Stomach smooth muscle (tissue), 2 donors: ENCODE results near the gene SCLY.
"Not testable (repeated sequence)": the region's sequence is repeated elsewhere in the genome, so short reads cannot be mapped to it uniquely, and the experiment has no call there.

Experiments used
- H3K27ac ChIP-seq: one replicate; pipeline ENCODE4 v1.7.0; 2013; ENCODE audit warnings: mild to moderate bottlenecking, low read length, inconsistent platforms
- H3K27me3 ChIP-seq, 2 donors: one replicate each; pipeline ENCODE4 v1.7.0; 2013; ENCODE audit warnings: low read length in 2 of 2; ENCODE audit not compliant: insufficient read depth in 2 of 2, control insufficient read depth in 1 of 2
- H3K36me3 ChIP-seq, 2 donors: one replicate each; pipeline ENCODE4 v1.7.0; 2013; ENCODE audit warnings: low read length in 2 of 2; ENCODE audit not compliant: control insufficient read depth in 2 of 2, insufficient read depth in 2 of 2
- H3K4me1 ChIP-seq: one replicate; pipeline ENCODE4 v1.7.0; 2013; ENCODE audit warnings: low read length; ENCODE audit not compliant: control insufficient read depth, insufficient read depth
- H3K4me3 ChIP-seq, 2 donors: one replicate each; pipeline ENCODE4 v1.7.0; 2013; ENCODE audit warnings: low read length in 2 of 2
- H3K9ac ChIP-seq, 2 donors: one replicate each; pipeline ENCODE4 v1.7.0; 2013; ENCODE audit warnings: low read length in 2 of 2, mild to moderate bottlenecking in 1 of 2
- H3K9me3 ChIP-seq, 2 donors: one replicate each; pipeline ENCODE4 v1.7.0; 2013; ENCODE audit warnings: low read length in 2 of 2; ENCODE audit not compliant: control insufficient read depth in 2 of 2
- donor health status: healthy.
- donor health status: Pancreatic carcinoma.

The SCLY gene

DNA sequence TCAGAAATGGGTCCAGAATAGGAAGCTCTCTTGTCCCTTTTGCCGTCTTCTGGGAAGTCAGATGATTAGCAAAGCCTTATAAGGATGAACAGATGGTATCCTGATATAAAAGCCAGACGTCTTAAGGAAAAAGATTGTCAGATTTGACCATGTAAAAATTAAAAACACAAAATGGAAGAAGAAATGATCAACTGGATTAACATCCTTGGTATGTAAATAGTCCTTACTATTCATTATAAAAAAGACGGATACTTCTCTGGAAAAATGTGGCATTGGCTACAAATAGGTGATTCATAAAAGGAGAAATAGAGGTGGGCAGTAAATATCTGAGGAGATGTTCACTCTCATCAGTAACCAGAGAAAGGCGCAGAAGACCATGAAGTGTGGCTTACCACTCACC is 33.7 kb upstream of the SCLY start:
- Histone ChIP-seq H3K36me3 (peaks cover 17 to 20% of the 10 kb centered on the region in 2 donors), H3K9me3 (no peaks in the 10 kb centered on the region), H3K27ac (no peak overlapping the region)

DNA sequence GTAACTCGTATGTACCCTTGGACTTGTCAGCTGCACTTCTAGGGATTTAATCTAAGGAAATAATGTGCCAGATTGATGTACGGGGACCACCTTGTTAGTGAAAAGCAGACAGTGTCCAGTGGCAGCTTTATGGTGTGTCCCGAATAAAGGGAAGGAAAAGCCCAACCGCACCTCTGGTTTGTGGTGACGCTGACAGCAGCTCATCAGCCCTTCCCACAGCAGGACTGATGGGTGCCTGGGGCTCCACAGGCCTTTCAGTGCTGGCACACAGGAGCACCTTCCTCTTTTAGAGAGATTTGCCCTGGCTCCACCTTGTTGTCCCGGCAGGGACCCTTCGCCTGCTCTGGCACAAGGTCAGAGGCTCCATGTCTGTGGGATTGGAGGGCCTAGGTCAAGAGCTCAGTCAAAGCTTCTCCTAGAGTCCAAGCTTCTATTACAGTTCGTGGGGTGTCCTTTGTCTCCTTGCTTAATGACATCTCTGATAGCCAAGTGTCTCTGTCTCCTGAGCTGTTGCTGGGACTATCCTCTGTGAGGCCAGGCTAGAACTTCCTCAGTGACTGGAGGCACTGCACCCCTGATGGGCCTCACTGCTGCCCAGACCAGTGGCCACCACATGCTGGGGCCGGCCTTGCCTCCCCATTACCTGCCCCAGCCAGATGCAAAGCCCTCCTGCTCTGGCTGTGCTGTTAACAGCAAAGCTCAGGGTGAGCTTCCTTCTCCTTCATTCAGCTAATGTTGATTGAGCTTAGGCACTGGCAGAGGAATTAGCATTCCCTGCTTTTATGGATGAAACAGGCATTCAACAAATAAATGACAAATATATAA is 33.0 kb upstream of the SCLY start:
- Histone ChIP-seq H3K9ac (no peak overlapping the region), H3K36me3 (peaks cover 19 to 22% of the 10 kb centered on the region in 2 donors), H3K27ac (no peak overlapping the region), H3K27me3 (no peaks in the 10 kb centered on the region), H3K4me1 (no peaks in the 10 kb centered on the region), H3K9me3 (no peaks in the 10 kb centered on the region), H3K4me3 (no peak overlapping the region)

More for the DNA sequence above, 33.7 kb upstream of the SCLY start:
- no peaks in the 10 kb centered on the region for H3K4me1 ChIP-seq
- no peak overlapping the region for H3K4me3 ChIP-seq
- no peaks in the 10 kb centered on the region for H3K27me3 ChIP-seq
- no peak overlapping the region for H3K9ac ChIP-seq

DNA sequence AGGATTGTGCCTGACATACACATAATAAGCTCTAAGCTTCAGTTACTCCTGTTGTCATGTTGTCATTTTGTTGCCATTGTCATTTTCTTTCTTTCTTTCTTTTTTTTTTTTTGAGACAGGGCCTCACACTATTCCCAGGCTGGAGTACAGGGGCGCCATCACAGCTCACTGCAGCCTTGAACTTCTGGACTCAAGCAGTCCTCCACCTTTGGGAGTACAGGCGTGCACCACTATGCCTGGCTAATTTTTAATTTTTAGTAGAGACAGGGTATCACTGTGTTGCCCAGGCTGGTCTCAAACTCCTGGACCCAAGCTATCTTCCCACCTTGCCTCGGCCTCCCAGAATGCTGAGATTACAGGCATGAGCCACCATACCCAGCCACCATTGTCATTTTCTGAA is 30.9 kb upstream of the SCLY start:
- H3K27ac ChIP-seq, result no peak overlapping the region
- H3K9ac ChIP-seq, result no peak overlapping the region
- H3K27me3 ChIP-seq, result no peaks in the 10 kb centered on the region
- H3K4me3 ChIP-seq, result no peak overlapping the region
- H3K36me3 ChIP-seq, result peaks cover 19 to 28% of the 10 kb centered on the region in 2 donors
- H3K9me3 ChIP-seq, result no peaks in the 10 kb centered on the region
- H3K4me1 ChIP-seq, result no peaks in the 10 kb centered on the region

GRCh38 chr2:238030422-238031155 is 30.2 kb upstream of the SCLY start:
- Histone ChIP-seq H3K36me3 (peaks cover 18 to 26% of the 10 kb centered on the region in 2 donors), H3K9ac (no peak overlapping the region), H3K9me3 (no peaks in the 10 kb centered on the region), H3K27me3 (no peaks in the 10 kb centered on the region), H3K4me3 (no peak overlapping the region), H3K4me1 (no peaks in the 10 kb centered on the region), H3K27ac (no peak overlapping the region)

DNA sequence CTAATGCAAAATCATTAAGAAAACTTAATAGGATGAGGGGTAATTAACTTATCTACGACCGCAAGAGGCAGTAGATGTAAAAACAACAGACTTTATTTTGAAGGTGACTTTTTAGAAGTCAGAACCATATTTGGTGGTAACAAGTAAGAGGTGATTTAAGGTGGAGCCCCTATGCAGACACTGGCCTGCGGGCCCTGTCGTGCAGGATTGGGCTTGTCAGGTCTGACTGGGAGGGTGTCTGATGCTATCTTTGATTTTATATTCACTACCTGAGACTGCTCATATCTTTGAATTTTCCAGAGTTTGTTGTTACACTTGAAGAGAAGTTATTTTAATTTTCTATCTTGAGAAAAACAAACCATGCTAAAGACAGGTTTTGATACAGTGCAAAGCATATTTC is 29.1 kb upstream of the SCLY start:
- Histone ChIP-seq H3K9ac (no peak overlapping the region), H3K4me1 (no peaks in the 10 kb centered on the region), H3K36me3 (peaks cover 16 to 28% of the 10 kb centered on the region in 2 donors), H3K27me3 (no peaks in the 10 kb centered on the region), H3K4me3 (no peak overlapping the region), H3K9me3 (no peaks in the 10 kb centered on the region), H3K27ac (no peak overlapping the region)

DNA sequence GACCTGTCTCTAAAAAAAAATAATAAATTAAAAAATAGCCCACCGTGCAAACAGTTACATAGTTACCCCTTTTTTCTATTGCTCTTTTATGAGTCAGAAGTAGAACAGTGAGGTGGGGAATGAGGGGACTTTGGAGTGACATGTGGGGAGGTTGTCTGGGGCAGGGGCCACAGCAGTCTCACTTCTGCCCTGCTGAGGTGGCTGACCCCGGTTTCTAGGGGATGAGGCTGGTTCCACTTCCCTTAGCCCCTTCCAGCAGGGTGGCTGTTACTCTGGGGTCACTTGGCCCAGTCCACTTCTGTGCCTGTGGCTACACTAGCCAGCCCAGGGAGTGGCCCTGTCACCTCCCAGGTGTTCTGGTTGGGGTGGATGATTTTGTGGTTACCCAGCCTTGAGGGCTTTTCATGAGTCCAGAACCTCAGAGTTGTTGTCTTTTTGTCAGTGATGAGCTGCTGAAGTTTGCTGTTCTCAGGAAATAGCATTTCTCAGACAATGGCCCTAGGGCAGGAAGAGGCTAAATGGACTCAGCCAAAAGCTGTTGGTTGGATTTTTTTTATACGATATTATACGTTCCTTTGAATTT is 28.0 kb upstream of the SCLY start:
- no peak overlapping the region for H3K27ac ChIP-seq
- peaks cover 22 to 27% of the 10 kb centered on the region in 2 donors for H3K36me3 ChIP-seq
- no peak overlapping the region for H3K4me3 ChIP-seq
- no peak overlapping the region for H3K9ac ChIP-seq
- no peaks in the 10 kb centered on the region for H3K4me1 ChIP-seq
- no peaks in the 10 kb centered on the region for H3K27me3 ChIP-seq
- H3K9me3 ChIP-seq, result no peaks in the 10 kb centered on the region

DNA sequence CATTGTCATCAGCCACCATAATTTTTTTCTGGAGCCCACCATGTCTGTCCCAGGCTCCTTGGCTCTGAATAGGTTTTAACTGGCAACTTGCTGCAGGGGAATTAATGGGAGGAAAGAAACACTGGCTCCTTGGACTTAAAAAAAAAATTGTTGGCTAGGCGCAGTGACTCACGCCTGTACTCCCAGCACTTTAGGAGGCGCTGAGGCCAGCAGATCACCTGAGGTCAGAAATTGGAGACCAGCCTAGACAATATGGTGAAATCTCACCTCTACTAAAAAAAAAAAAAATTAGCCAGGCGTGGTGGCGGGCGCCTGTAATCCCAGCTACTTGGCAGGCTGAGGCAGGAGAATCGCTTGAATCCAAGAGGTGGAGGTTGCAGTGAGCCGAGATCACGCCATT is 26.8 kb upstream of the SCLY start:
- H3K9me3 ChIP-seq, H3K4me3 ChIP-seq, H3K9ac ChIP-seq, H3K27ac ChIP-seq, H3K4me1 ChIP-seq, H3K27me3 ChIP-seq: not testable (repeated sequence)
- H3K36me3 ChIP-seq, result peaks cover 28 to 35% of the 10 kb centered on the region in 2 donors

DNA sequence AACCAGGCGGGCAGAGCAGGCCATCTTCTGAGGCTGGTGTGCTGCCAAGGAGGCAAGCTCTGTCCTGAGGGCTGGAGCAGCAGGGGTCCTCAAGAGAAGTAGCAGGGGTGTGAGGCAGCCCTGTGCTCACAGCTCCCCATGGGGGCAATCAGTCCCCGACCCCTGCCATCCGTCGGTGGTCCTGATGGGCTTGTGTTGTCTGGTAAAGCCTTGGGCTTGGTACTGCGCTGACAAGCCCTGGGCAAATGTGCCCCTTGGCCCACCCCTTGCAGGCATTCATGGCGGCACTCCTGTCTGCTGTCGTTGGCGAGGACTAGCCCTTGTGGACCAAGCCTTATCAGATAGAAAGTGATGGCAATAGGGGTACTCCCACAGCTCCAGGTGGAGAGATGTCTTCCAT is 22.6 kb upstream of the SCLY start:
- no peaks in the 10 kb centered on the region for H3K9me3 ChIP-seq
- peaks cover 26 to 46% of the 10 kb centered on the region in 2 donors for H3K36me3 ChIP-seq
- H3K4me1 ChIP-seq, result no peaks in the 10 kb centered on the region
- H3K4me3 ChIP-seq, result no peak overlapping the region
- H3K9ac ChIP-seq, result no peak overlapping the region
- H3K27ac ChIP-seq, result no peak overlapping the region
- no peaks in the 10 kb centered on the region for H3K27me3 ChIP-seq

GRCh38 chr2:238039151-238039550 is 21.6 kb upstream of the SCLY start:
- no peaks in the 10 kb centered on the region for H3K27me3 ChIP-seq
- H3K36me3 ChIP-seq, result peaks cover 26 to 47% of the 10 kb centered on the region in 2 donors
- no peak overlapping the region for H3K4me3 ChIP-seq
- no peaks in the 10 kb centered on the region for H3K4me1 ChIP-seq
- H3K27ac ChIP-seq, result no peak overlapping the region
- H3K9me3 ChIP-seq, result no peaks in the 10 kb centered on the region
- H3K9ac ChIP-seq, result no peak overlapping the region

DNA sequence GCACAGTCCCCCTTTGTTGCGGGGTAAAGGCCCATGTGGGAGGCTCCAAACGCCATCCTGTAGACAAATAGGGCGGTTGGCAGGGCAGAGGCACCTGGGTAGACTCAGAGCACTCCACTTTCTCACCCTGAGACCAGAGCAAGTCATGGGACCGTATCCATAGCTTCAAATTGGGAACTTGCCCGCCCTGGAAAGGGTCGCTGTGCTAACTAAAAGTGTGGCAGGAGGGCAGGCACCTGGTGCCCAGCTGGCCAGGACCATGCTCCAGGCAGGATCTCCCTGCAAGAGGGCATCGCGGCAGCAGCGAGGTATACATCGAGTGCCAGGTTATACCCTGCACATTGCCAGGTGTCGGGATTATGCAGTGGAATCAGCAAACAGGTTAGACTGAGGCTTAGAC is 20.8 kb upstream of the SCLY start:
- Histone ChIP-seq H3K4me1 (no peaks in the 10 kb centered on the region), H3K27me3 (no peaks in the 10 kb centered on the region), H3K4me3 (no peak overlapping the region), H3K36me3 (peaks cover 26 to 47% of the 10 kb centered on the region in 2 donors), H3K9ac (no peak overlapping the region), H3K9me3 (no peaks in the 10 kb centered on the region), H3K27ac (no peak overlapping the region)
